Ovary (tissue), 3 donors: Measurements from ENCODE around the gene C1orf174.

Source experiments
- EP300 ChIP-seq: sonication (generic); formaldehyde crosslinking; IDR thresholded peaks from one replicate; pipeline ENCODE4 v1.6.1; 2017; ENCODE audit warnings: antibody characterized with exemption
- POLR2A ChIP-seq: fragments of 450-650 bp; IDR thresholded peaks from one replicate; pipeline ENCODE4 v1.6.1; 2017; ENCODE audit warnings: antibody characterized with exemption, mild to moderate bottlenecking, moderate library complexity
- TF ChIP-seq, protein P1 (sequence below), 3 donors: fragments of 450-650 bp in 2 of 3; fragments of 200-600 bp in 1 of 3; IDR thresholded peaks; one replicate each; pipeline versions ENCODE4 v1.5.1 to v1.8.0; 2016 to 2022; ENCODE audit warnings: antibody characterized with exemption in 3 of 3, mild to moderate bottlenecking in 1 of 3
- donor health status: DM: no; HTN: no; CAD: no.

DNA sequence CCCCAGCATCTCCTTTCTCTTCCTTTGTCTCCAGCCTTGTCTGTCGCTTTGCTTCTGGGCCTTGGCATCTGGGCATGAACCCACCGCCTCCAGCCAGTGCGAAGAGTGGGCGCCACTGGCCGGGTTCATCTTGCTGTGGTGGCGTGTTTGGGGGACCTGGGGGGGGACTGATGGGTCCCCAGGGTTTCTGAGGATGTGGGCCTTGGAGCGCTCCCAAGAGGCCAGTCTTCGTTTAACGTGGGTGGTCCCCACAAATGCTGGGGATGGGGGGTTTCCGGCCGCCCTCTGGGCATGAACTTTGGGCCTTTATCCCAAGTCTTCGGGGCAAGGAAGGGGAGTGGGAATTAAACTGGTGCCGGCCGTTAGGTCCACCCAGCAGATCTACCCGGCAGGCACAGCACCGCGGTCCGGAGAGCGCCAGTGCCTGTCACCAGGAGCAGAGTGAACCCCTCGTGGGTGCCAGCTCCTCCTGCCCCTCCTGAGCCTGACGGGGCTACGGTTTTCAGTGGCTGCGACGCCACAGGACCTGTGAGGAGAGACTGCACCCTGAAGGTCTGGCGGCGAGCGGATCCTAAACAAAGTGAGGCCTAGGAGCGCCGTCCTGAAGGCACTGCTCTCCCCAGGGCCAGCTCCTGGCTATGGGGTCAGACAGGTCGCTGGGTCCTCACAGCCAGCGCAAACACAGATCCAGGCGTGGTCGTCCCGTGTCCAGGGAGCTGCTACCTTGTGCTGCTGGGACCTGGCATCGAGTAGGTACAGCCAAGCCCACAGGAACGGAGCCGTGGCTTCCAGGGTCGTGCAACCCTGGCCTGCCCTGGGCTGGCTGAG lies 12.1 kb upstream of the C1orf174 start:
- TF ChIP-seq, protein P1, sequence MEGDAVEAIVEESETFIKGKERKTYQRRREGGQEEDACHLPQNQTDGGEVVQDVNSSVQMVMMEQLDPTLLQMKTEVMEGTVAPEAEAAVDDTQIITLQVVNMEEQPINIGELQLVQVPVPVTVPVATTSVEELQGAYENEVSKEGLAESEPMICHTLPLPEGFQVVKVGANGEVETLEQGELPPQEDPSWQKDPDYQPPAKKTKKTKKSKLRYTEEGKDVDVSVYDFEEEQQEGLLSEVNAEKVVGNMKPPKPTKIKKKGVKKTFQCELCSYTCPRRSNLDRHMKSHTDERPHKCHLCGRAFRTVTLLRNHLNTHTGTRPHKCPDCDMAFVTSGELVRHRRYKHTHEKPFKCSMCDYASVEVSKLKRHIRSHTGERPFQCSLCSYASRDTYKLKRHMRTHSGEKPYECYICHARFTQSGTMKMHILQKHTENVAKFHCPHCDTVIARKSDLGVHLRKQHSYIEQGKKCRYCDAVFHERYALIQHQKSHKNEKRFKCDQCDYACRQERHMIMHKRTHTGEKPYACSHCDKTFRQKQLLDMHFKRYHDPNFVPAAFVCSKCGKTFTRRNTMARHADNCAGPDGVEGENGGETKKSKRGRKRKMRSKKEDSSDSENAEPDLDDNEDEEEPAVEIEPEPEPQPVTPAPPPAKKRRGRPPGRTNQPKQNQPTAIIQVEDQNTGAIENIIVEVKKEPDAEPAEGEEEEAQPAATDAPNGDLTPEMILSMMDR (IDR thresholded peaks at IDR 0.05) = no peak
- TF ChIP-seq POLR2A (no peak), EP300 (no peak)
